ENCODE results near the gene INPP4A. TPM values are rescaled to one million over a fixed set of nuclear protein-coding genes. Genes with fewer than 3 reads are reported as not detected.

The INPP4A gene
- total and polyA plus RNA-seq, 10 of the 15 experiments (the other 5 are each of a cell fraction or from before 2014, with no cell fraction given), result 4.7 to 62.3 (median 36.9) TPM

DNA sequence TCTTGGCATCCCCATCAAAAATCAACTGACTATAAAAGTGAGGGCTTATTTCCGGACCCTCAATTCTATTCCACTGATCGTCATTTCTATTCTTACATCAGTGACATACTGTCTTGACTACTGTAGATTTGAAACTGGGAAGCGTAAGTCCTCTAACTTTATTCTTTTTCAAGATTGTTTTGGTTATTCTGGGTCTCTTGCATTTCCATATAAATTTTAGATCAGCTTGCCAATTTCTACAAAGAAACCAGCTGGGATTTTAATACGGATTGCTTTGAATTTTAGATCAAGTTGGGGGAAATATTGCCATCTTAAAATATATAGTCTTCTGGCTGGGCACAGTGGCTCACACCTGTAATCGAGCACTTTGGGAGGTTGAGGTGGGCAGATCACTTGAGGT lies 17.9 kb upstream of the INPP4A start:
- H3K79me2 ChIP-seq (ENCODE audit: control insufficient read depth, insufficient read depth, low read length), result no peaks in the 10 kb centered on the region
- SMC1A ChIA-PET (ENCODE audit: uncharacterized antibody, unreplicated experiment), result interaction anchor here (1.5 to 1.7 kb wide), 2 partner anchors 12 to 37 kb away, joined by 3 to 6 read pairs; no protein-coding TSS in a partner anchor
- BruUV-seq (replicated peaks), result no TSS peak
- POLR2A ChIA-PET, result no interaction called here
- no peak overlapping the region for H3K4me2 ChIP-seq (ENCODE audit: control insufficient read depth, insufficient read depth)
- H2AFZ ChIP-seq (ENCODE audit: control insufficient read depth, low read depth, low read length), result no peak overlapping the region
- no peaks in the 10 kb centered on the region for H4K20me1 ChIP-seq (ENCODE audit: control insufficient read depth, insufficient read depth)
- H3K4me3 ChIP-seq, result no peak overlapping the region
- no peaks in the 10 kb centered on the region for H3K27me3 ChIP-seq (replicated peaks in 1 of 2; ENCODE audit: control insufficient read depth in 2 of 2, insufficient read depth in 2 of 2, low read length in 1 of 2)
- H3K27ac ChIP-seq (ENCODE audit: control insufficient read depth, insufficient read depth), result no peak overlapping the region
- no peaks in the 10 kb centered on the region for H3K36me3 ChIP-seq (ENCODE audit: control insufficient read depth in 2 of 2, insufficient read depth in 2 of 2, low read length in 1 of 2)
- in situ Hi-C loops (cut with MboI) (no loop called here), intact Hi-C loops (cut with micrococcal nuclease; ENCODE audit: unreplicated experiment) (no loop called here)
- no peak overlapping the region for H3K9ac ChIP-seq (ENCODE audit: control insufficient read depth, insufficient read depth, low read length)
- 75% methylated on average over 5 of the region's 5 CpGs for WGBS (ENCODE audit: insufficient coverage, insufficient replicate concordance, low lambda C conversion rate, missing lambda C conversion rate)
- CTCF ChIA-PET, result interaction anchor here (0.7 to 1.7 kb wide), 5 partner anchors 11 to 719 kb away, joined by 3 to 7 read pairs (median 3); no protein-coding TSS in a partner anchor
- peaks cover 4% of the 10 kb centered on the region; the same call in 2 of the 3 replicates for H3K9me3 ChIP-seq (replicated peaks; ENCODE audit: control insufficient read depth, insufficient read depth, low read length)
- DNase-seq (ENCODE audit: low read depth, low spot score) (no peak), ATAC-seq (no peak), FAIRE-seq (no peak)
- no peaks in the 10 kb centered on the region for H3K4me1 ChIP-seq (ENCODE audit: control insufficient read depth, insufficient read depth, low read length)
- RAD21 ChIA-PET (ENCODE audit: unreplicated experiment), result interaction anchor here (1.2 to 1.3 kb wide), 2 partner anchors 20 to 27 kb away, joined by 3 read pairs; no protein-coding TSS in a partner anchor
- TF ChIP-seq TCF3 (IDR thresholded peaks at IDR 0.05; ENCODE audit: borderline replicate concordance, insufficient read depth, low read depth, low read length), result no peak
- no peak for TF ChIP-seq PML (IDR thresholded peaks at IDR 0.05; ENCODE audit: low read length)
- TF ChIP-seq MXI1 (IDR thresholded peaks at IDR 0.05; ENCODE audit: low read depth, low read length), result no peak
- no peak for TF ChIP-seq STAT3 (IDR thresholded peaks at IDR 0.05; ENCODE audit: low read depth, low read length)

DNA sequence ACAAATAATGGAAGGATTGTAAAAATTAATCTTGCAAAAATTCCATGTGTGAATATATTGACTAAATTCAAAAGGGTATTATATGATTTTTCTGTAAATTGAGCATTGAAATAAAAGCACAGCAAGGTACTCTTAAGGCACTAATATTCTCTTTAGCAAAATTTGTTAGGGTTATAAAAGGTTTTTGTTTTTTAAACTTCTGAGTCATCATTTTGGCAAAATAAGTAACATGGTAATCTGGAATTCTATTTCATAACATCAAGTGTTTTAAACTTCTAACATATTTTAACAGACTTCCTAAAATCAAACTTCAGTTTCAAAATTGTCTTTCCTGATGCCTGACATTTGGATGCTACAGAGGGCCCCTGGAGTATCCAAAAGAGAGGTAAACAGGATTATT lies 12.5 kb upstream of the INPP4A start:
- Histone ChIP-seq H3K4me2 (ENCODE audit: control insufficient read depth, insufficient read depth) (no peak overlapping the region), H3K27me3 (replicated peaks in 1 of 2; ENCODE audit: control insufficient read depth in 2 of 2, insufficient read depth in 2 of 2, low read length in 1 of 2) (no peaks in the 10 kb centered on the region), H2AFZ (ENCODE audit: control insufficient read depth, low read depth, low read length) (no peak overlapping the region), H3K79me2 (ENCODE audit: control insufficient read depth, insufficient read depth, low read length) (no peaks in the 10 kb centered on the region), H3K27ac (ENCODE audit: control insufficient read depth, insufficient read depth) (no peak overlapping the region), H3K9ac (ENCODE audit: control insufficient read depth, insufficient read depth, low read length) (no peak overlapping the region), H3K36me3 (ENCODE audit: control insufficient read depth in 2 of 2, insufficient read depth in 2 of 2, low read length in 1 of 2) (no peaks in the 10 kb centered on the region), H3K4me1 (ENCODE audit: control insufficient read depth, insufficient read depth, low read length) (no peaks in the 10 kb centered on the region), H4K20me1 (ENCODE audit: control insufficient read depth, insufficient read depth) (no peaks in the 10 kb centered on the region), H3K9me3 (replicated peaks; ENCODE audit: control insufficient read depth, insufficient read depth, low read length) (peaks cover 5% of the 10 kb centered on the region; the same call in 2 of the 3 replicates), H3K4me3 (no peak overlapping the region)
- DNase-seq (ENCODE audit: low read depth, low spot score) (no peak), ATAC-seq (no peak), FAIRE-seq (no peak)
- SMC1A ChIA-PET (ENCODE audit: uncharacterized antibody, unreplicated experiment), result interaction anchor here (1.0 kb wide), 1 partner anchor 74 kb away, joined by 3 read pairs; no protein-coding TSS in a partner anchor
- CTCF ChIA-PET, result no interaction called here
- no TSS peak for BruUV-seq (replicated peaks)
- RAD21 ChIA-PET (ENCODE audit: unreplicated experiment), result interaction anchor here (1.1 kb wide), 1 partner anchor 33 kb away, joined by 3 read pairs; no protein-coding TSS in a partner anchor
- POLR2A ChIA-PET, result no interaction called here
- in situ Hi-C loops (cut with MboI) (no loop called here), intact Hi-C loops (cut with micrococcal nuclease; ENCODE audit: unreplicated experiment) (no loop called here)
- TF ChIP-seq, protein P1, sequence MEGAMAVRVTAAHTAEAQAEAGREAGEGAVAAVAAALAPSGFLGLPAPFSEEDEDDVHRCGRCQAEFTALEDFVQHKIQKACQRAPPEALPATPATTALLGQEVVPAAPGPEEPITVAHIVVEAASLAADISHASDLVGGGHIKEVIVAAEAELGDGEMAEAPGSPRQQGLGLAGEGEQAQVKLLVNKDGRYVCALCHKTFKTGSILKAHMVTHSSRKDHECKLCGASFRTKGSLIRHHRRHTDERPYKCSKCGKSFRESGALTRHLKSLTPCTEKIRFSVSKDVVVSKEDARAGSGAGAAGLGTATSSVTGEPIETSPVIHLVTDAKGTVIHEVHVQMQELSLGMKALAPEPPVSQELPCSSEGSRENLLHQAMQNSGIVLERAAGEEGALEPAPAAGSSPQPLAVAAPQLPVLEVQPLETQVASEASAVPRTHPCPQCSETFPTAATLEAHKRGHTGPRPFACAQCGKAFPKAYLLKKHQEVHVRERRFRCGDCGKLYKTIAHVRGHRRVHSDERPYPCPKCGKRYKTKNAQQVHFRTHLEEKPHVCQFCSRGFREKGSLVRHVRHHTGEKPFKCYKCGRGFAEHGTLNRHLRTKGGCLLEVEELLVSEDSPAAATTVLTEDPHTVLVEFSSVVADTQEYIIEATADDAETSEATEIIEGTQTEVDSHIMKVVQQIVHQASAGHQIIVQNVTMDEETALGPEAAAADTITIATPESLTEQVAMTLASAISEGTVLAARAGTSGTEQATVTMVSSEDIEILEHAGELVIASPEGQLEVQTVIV (IDR thresholded peaks at IDR 0.05; ENCODE audit: borderline replicate concordance, partially characterized antibody), result no peak
- TF ChIP-seq SREBF1 (IDR thresholded peaks at IDR 0.05; ENCODE audit: low read length) (no peak), TARDBP (IDR thresholded peaks at IDR 0.05; ENCODE audit: borderline replicate concordance) (no peak), CREM (IDR thresholded peaks at IDR 0.05; ENCODE audit: low read depth) (no peak), RELA (IDR thresholded peaks at IDR 0.05; ENCODE audit: borderline replicate concordance, partially characterized antibody) (no peak)
- TF ChIP-seq, protein P2, sequence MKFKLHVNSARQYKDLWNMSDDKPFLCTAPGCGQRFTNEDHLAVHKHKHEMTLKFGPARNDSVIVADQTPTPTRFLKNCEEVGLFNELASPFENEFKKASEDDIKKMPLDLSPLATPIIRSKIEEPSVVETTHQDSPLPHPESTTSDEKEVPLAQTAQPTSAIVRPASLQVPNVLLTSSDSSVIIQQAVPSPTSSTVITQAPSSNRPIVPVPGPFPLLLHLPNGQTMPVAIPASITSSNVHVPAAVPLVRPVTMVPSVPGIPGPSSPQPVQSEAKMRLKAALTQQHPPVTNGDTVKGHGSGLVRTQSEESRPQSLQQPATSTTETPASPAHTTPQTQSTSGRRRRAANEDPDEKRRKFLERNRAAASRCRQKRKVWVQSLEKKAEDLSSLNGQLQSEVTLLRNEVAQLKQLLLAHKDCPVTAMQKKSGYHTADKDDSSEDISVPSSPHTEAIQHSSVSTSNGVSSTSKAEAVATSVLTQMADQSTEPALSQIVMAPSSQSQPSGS (IDR thresholded peaks at IDR 0.05; ENCODE audit: low read length), result no peak
- TF ChIP-seq, protein P3, sequence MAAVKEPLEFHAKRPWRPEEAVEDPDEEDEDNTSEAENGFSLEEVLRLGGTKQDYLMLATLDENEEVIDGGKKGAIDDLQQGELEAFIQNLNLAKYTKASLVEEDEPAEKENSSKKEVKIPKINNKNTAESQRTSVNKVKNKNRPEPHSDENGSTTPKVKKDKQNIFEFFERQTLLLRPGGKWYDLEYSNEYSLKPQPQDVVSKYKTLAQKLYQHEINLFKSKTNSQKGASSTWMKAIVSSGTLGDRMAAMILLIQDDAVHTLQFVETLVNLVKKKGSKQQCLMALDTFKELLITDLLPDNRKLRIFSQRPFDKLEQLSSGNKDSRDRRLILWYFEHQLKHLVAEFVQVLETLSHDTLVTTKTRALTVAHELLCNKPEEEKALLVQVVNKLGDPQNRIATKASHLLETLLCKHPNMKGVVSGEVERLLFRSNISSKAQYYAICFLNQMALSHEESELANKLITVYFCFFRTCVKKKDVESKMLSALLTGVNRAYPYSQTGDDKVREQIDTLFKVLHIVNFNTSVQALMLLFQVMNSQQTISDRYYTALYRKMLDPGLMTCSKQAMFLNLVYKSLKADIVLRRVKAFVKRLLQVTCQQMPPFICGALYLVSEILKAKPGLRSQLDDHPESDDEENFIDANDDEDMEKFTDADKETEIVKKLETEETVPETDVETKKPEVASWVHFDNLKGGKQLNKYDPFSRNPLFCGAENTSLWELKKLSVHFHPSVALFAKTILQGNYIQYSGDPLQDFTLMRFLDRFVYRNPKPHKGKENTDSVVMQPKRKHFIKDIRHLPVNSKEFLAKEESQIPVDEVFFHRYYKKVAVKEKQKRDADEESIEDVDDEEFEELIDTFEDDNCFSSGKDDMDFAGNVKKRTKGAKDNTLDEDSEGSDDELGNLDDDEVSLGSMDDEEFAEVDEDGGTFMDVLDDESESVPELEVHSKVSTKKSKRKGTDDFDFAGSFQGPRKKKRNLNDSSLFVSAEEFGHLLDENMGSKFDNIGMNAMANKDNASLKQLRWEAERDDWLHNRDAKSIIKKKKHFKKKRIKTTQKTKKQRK (IDR thresholded peaks at IDR 0.05; ENCODE audit: low read depth, low read length), result no peak

Data from GM12878 (cell line).